OCI-LY7 (cell line): ENCODE data around the gene DUS3L. TPM values are rescaled to one million over a fixed set of nuclear protein-coding genes. Genes with fewer than 3 reads are reported as not detected.

Experiments used
- BruUV-seq: library from RNA; stranded (reverse); fragments of 400-500 nt; replicated peaks from 2 replicates; lab custom pipeline; 2021; lab: Mats Ljungman, UMichigan
- CTCF ChIA-PET: fragments of 300-600 bp; sonication (Branson Sonifier 250); formaldehyde crosslinking; loops from one replicate; lab custom pipeline; 2022; ENCODE audit warnings: antibody characterized with exemption; ENCODE audit not compliant: unreplicated experiment; lab: Charles Lee
- POLR2A ChIA-PET: fragments of 300-600 bp; sonication (Branson Sonifier 250); formaldehyde crosslinking; loops from one replicate; lab custom pipeline; 2022; ENCODE audit warnings: antibody characterized with exemption; lab: Charles Lee
- DNase-seq: peaks from one replicate; pipeline ENCODE4 v3.0.0-alpha.2; 2015; ENCODE audit warnings: low spot score
- H2AFZ ChIP-seq: fragments of 200-600 bp; sonication (generic), shearing (Covaris generic); 2 replicates; pipeline ENCODE4 v1.6.1; 2014; ENCODE audit warnings: mild to moderate bottlenecking, antibody characterized with exemption, low read length, moderate library complexity
- H3K27ac ChIP-seq: fragments of 200-600 bp; sonication (generic); 2 replicates; pipeline ENCODE4 v1.5.1; 2014; ENCODE audit warnings: mixed run types, low read depth, mild to moderate bottlenecking, moderate library complexity, low read length, inconsistent platforms; ENCODE audit not compliant: poor library complexity, severe bottlenecking
- H3K36me3 ChIP-seq: fragments of 200-600 bp; sonication (generic); 2 replicates; pipeline ENCODE4 v1.6.1; 2014; ENCODE audit warnings: mild to moderate bottlenecking, antibody characterized with exemption, low read length, moderate library complexity, mixed read lengths; ENCODE audit not compliant: insufficient read depth
- H3K4me1 ChIP-seq: fragments of 200-600 bp; sonication (generic); 2 replicates; pipeline ENCODE4 v1.5.1; 2014; ENCODE audit warnings: mild to moderate bottlenecking, low read length; ENCODE audit not compliant: insufficient read depth, poor library complexity, severe bottlenecking
- H3K4me2 ChIP-seq: fragments of 200-600 bp; sonication (generic); 2 replicates; pipeline ENCODE4 v1.6.1; 2014; ENCODE audit warnings: mild to moderate bottlenecking, low read length
- H3K4me3 ChIP-seq: fragments of 200-600 bp; sonication (generic); 2 replicates; pipeline ENCODE4 v1.5.1; 2014; ENCODE audit warnings: mild to moderate bottlenecking, low read depth, low read length; ENCODE audit not compliant: poor library complexity, severe bottlenecking
- H3K79me2 ChIP-seq: fragments of 200-600 bp; sonication (generic); 2 replicates; pipeline ENCODE4 v1.6.1; 2016; ENCODE audit warnings: low read depth, mild to moderate bottlenecking, low read length, moderate library complexity, mixed read lengths; ENCODE audit not compliant: insufficient read depth
- H3K9me2 ChIP-seq: fragments of 200-600 bp; sonication (generic); 2 replicates; pipeline ENCODE4 v1.6.1; 2016; ENCODE audit warnings: mild to moderate bottlenecking, low read length, mixed read lengths; ENCODE audit not compliant: insufficient read depth
- H3K9me3 ChIP-seq: fragments of 200-600 bp; sonication (generic); 2 replicates; pipeline ENCODE4 v1.6.1; 2014; ENCODE audit warnings: mild to moderate bottlenecking, mixed run types, low read length, mixed read lengths
- H4K20me1 ChIP-seq: fragments of 200-600 bp; sonication (generic); 2 replicates; pipeline ENCODE4 v1.6.1; 2014; ENCODE audit warnings: mild to moderate bottlenecking, antibody characterized with exemption, low read length, moderate library complexity, mixed read lengths; ENCODE audit not compliant: insufficient read depth
- CTCF ChIP-seq: fragments of 200-600 bp; sonication (generic); conservative IDR thresholded peaks from 2 replicates; pipeline ENCODE4 v1.5.1; 2014; ENCODE audit warnings: mild to moderate bottlenecking, antibody characterized with exemption, low read length, moderate library complexity, mixed read lengths
- EZH2phosphoT487 ChIP-seq: fragments of 200-600 bp; sonication (generic); IDR thresholded peaks from 2 replicates; pipeline ENCODE4 v1.6.1; 2018; ENCODE audit warnings: low read depth, borderline replicate concordance, mild to moderate bottlenecking, mixed run types, antibody characterized with exemption, low read length, moderate library complexity, mixed read lengths
- intact Hi-C: fragments of 100-400 bp; cut with micrococcal nuclease; formaldehyde crosslinking; loops from one replicate; pipeline ENCODE4 v1.10.0; 2022; ENCODE audit not compliant: unreplicated experiment
- total RNA-seq, 2 experiments: library from RNA; depleted of rRNA in 1 of 2; stranded (reverse); fragments of >200 nt in 1 of 2; shearing (Covaris generic) in 1 of 2; gene quantifications; 2 replicates each; pipeline ENCODE4 v1.2.3, GENCODE V29; 2014 to 2022

The DUS3L gene
- total RNA-seq, 2 experiments from 2014 or later, result 55.8 to 76.9 TPM

GRCh38 chr19:5795382-5795919 lies 4.5 kb upstream of the DUS3L start:
- H3K27ac ChIP-seq, result no peak overlapping the region
- POLR2A ChIA-PET, result no interaction called here
- no peaks in the 10 kb centered on the region for H3K9me2 ChIP-seq
- intact Hi-C loops, result loop anchor here (10.0 kb wide), 1 partner anchor 171 kb away; the partner anchor contains the start of genes SAFB and SAFB2
- no peaks in the 10 kb centered on the region for H4K20me1 ChIP-seq
- TF ChIP-seq CTCF (no peak), EZH2phosphoT487 (no peak)
- H2AFZ ChIP-seq, result no peak overlapping the region
- no peak overlapping the region for H3K4me3 ChIP-seq
- H3K4me2 ChIP-seq, result no peak overlapping the region
- CTCF ChIA-PET, result no interaction called here
- no peak for DNase-seq
- H3K36me3 ChIP-seq, result no peaks in the 10 kb centered on the region
- peaks cover 3% of the 10 kb centered on the region for H3K4me1 ChIP-seq
- H3K79me2 ChIP-seq, result no peaks in the 10 kb centered on the region
- BruUV-seq, result no TSS peak
- H3K9me3 ChIP-seq, result no peaks in the 10 kb centered on the region

GRCh38 chr19:5793188-5793587 lies 2.2 kb upstream of the DUS3L start:
- no peak overlapping the region for H3K4me3 ChIP-seq
- no peaks in the 10 kb centered on the region for H3K9me2 ChIP-seq
- H3K4me2 ChIP-seq, result no peak overlapping the region
- H3K9me3 ChIP-seq, result no peaks in the 10 kb centered on the region
- H3K79me2 ChIP-seq, result peaks cover 7% of the 10 kb centered on the region; the same call in 1 of the 2 replicates
- ChIA-PET POLR2A (no interaction called here), CTCF (no interaction called here)
- no peaks in the 10 kb centered on the region for H4K20me1 ChIP-seq
- no peak for DNase-seq
- BruUV-seq, result no TSS peak
- H3K4me1 ChIP-seq, result peaks cover 9% of the 10 kb centered on the region
- TF ChIP-seq EZH2phosphoT487 (no peak), CTCF (no peak)
- H3K36me3 ChIP-seq, result peaks cover 22% of the 10 kb centered on the region
- no peak overlapping the region for H3K27ac ChIP-seq
- no peak overlapping the region for H2AFZ ChIP-seq
- intact Hi-C loops, result loop anchor here (10.0 kb wide), 1 partner anchor 168 kb away; the partner anchor contains the start of genes SAFB and SAFB2

GRCh38 chr19:5792224-5792623 lies 1.3 kb upstream of the DUS3L start:
- no peak for DNase-seq
- Histone ChIP-seq H3K4me3 (no peak overlapping the region), H3K36me3 (peaks cover 31% of the 10 kb centered on the region), H3K9me2 (no peaks in the 10 kb centered on the region), H2AFZ (no peak overlapping the region), H3K79me2 (peaks cover 7% of the 10 kb centered on the region; the same call in 1 of the 2 replicates), H4K20me1 (no peaks in the 10 kb centered on the region), H3K4me2 (no peak overlapping the region), H3K9me3 (no peaks in the 10 kb centered on the region), H3K4me1 (peaks cover 9% of the 10 kb centered on the region), H3K27ac (no peak overlapping the region)
- ChIA-PET CTCF (no interaction called here), POLR2A (interaction anchor here (0.7 kb wide), 1 partner anchor 101 kb away, joined by 3 read pairs; no protein-coding TSS in a partner anchor)
- BruUV-seq, result no TSS peak
- TF ChIP-seq CTCF, result no peak
- TF ChIP-seq EZH2phosphoT487, result no peak
- intact Hi-C loops, result loop anchor here (10.0 kb wide), 1 partner anchor 167 kb away; the partner anchor contains the start of genes SAFB and SAFB2
